GM15510 (cell line): ENCODE measurements around the gene TADA1.

Experiments
- POLR2A ChIP-seq: IDR thresholded peaks from 3 replicates; pipeline ENCODE4 v1.6.1; 2011; ENCODE audit warnings: borderline replicate concordance; ENCODE audit not compliant: insufficient read length; ENCODE audit errors: extremely low read depth

The TADA1 gene

DNA sequence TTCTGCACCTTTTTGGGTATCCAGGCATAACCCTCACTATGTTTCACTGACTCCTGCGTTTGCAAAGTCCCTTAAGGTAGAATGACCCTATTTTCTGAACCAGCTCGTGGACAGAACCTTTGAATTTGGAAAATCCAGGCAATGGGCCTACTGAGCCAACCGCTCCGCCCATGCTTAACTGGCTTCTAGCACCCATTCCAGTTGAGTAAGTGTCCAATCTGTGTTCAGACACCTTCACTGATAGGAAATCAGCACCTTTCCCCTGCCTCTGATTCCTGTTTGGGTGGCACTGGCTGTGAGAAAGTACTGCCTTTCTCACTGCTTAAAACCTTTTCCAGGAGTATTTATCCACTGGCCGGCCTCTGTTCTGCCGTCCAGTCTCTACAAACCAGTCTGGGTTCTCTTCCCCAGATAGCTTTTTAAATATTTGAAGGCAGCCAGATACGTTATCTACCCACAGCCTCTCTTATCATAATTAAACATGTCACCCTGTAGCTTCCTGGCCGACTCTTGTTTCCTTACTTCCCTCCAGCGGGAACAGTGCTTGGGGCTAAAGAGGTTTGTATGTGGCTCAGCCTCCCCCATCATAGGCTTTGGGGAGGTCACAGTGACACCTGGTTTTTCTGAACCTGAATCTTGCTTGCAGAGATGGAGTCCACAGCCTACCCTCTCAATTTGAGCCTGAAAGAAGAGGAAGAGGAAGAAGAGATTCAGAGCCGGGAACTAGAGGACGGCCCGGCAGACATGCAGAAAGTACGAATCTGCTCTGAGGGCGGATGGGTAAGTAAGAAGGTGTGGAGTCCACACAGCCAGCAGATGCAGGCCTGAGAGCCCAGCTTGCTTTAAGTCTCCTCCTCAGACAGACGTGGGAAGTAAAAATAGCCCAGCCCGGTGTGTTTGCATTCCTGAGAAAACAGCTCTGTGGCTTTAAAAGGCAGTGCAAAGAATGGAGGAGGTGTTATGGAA, 35.5 kb downstream of the TADA1 start:
- TF ChIP-seq POLR2A: no peak

DNA sequence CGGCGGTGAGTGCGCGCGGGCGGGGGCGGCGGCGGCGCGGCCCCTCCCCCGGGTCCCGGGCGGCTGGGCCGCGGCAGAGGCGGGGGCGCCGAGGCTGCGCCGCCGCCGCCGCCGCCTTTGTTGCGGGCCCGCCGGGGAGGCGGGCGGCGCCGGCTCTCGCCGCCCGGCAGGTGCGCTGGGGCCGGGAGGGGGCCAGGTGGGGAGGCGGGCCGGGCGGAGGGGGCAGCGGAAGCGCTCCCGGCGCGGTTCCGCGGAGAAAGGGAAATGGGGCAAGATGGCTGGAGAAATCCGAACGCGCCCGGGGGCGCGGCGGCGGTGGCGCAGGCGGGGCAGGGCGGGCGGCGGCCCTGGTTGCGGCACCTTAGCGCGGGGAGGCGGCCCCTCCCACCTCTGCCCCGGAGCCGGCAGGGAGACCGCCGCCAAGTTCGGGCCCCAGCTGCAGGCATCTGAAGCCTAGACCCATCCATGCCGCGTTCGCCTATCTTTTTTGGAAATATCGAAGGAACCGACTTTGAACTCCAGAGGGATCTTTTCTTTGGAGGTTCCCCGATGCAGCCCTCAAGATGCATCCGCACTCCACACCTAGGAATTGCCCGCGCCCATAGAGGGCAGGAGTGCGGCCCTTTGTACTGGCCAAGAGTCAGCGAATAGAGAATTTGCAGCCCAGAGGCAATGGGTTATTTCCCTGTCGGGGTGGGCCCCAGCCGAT, 36.3 kb downstream of the TADA1 start:
- no peak for TF ChIP-seq POLR2A

DNA sequence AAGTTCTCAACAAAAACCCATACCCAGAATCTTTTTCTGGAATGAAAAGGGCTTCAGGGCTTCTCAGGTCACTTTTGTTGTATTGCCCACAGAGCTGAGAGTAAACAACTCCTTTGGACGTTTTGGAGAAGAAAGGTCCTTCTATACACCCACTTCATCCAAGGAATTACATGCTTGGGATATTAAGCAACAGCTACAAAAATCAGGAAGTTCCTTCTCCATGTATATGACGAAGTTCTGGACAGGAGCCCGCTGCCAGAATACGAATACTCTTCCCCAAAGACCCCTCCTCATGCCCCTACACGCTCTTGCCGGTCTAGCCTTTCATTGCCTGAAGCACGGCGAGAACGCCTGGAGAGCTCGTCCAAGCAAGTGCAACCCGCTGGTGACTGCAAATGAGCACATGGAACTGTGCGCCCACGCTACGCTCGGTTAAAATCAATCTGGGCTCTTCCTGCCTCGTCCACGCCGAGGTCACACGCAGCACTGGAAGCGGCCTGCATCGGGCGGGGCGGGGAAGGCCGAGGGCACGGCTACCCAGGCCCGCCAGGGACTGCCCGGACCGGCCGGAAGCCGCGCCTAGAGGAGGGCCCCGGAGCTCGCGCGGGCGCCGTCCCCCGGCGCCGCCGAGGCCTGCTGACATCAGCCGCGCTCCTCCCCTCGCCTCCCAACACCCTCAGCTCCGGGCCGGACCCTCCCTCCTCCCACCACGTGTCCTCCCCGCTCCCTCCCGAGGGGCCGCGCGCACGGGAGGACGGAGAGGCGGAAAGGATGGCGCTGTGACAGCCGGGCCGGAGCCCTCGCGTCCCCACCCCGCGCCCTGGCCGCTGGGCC, 37.1 kb downstream of the TADA1 start, which contains the start of gene POGK:
TSS of gene POGK (plus strand) at position 710 of the 834 bp plus-strand sequence. CDS start 1,482 bp downstream, outside the sequence.
- peak; percentile 93 for TF ChIP-seq POLR2A

DNA sequence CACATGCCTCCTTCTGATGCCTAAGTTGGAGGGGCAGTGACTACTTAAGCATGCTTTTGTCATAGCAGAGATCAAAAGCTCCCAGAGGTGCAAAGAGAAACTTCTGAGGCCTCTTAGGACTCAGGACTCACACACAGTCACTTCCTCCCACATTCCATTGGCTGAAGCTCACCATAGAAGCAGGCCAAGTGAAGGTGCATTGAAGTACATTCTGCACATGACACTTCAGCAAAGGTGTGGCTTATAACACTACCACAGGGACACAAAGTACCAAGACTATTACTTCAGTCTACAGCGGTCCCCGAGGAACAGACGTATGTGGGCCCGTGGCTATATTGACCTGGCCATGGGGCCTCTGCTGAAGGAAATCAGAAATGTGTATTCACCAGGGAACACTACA, 39.3 kb downstream of the TADA1 start:
- no peak for TF ChIP-seq POLR2A

DNA sequence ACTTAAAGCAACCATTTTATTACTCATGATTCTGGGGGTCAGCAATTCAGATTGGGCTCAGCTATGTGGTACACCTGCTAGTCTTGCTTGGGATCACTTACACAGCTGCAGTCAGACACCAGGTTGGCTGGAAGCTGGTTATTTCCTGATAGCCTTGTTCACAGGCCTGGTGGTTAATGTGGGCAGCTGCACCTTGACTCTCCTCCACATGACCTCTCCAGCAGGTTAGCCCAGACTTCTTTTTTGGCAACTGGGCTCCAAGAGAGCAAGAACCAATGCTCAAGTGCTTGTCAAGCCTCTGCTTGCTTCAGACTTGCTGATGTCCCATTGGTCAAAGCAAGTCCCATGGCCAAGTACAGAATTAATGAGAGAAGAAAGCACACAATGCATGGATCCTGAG, 48.6 kb downstream of the TADA1 start:
- TF ChIP-seq POLR2A: no peak

DNA sequence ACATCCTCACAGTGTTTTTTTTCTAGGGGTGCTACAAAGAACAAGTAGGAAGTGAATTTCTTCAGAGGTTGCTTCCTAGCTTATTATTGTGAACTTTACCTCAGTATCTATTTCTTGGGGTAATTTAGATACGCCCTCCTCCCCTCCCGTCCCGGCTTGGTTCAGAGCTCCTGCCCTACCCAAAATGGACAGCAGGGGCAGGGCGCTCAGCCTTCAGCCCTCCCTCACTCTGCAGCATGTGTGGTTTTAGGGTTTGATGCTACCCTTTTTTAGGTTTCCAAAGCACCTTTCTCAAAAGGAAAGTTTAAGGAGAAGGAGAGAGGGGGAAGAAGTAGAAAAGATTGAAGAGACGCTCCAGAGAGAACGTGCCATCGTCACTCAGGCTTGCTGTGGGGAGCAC, 53.7 kb downstream of the TADA1 start:
- no peak for TF ChIP-seq POLR2A

DNA sequence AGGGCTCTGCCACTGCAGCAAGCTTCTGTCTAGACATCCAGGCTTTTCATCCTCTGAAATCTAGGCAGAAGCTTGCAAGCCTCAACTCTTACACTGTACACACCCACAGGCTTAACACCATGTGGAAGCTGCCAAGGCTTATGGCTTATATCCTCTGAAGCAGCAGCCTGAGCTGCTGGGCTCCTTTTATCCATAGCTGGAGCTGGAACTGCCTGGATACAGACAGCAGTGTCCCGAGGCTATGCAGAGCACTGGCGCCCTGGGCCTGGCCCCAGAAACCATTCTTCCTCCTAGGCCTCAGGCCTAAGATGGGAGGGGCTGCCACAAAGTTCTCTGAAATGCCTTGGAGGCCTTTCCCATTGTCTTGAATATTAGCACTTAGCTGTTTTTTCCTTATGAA, 56.1 kb downstream of the TADA1 start:
- no peak for TF ChIP-seq POLR2A

DNA sequence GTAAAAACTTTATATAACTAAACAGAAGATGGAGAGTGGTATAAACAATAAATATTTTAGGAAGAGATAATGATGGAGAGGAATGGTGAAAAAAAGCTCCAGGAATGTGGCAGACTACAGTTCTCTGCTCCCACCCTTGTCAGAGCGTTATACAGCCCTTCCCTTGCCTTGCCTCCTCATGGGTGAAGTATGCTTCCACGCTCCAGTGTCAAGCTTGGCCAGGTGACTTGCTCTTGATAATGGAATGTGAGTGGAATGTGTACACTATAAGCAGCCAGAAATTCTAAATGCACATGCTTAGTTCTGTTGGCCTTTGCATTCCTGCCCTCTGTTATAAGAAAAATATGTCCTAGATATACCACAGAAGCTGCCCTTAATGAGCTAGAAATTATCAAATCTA, 61.5 kb downstream of the TADA1 start:
- TF ChIP-seq POLR2A: no peak

DNA sequence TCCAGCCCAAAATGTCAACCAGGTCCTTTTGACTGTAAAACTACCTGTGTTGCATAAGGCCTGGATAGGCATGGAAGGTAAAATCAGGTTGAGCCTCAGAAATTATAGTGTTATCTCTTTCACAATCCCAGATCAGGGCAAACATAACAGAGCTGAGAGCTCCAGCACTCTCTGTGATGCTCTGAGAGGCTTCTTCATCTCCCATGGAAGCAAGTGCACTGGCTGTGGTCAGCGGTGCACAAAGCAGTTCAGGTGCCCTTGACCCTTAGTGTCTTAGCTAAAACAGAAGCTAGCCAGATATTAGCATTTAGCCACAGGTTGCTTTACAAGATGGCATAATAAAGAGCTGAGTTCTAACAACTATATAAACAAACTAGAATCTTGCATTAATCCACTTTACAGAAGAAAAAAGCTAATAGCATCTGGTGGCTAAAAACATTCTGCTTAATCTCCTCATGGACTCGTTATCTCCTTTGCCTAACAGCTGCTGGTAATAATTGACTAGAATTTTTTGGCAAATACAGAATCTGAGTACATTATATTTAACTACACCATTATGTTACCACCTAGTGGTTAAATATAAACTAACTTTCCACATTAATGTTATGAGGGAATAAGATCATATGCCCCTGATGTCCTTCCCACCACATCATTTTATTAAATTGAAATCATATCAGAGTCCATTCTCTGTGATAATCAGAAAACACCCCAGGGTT, 62.4 kb downstream of the TADA1 start:
- no peak for TF ChIP-seq POLR2A

DNA sequence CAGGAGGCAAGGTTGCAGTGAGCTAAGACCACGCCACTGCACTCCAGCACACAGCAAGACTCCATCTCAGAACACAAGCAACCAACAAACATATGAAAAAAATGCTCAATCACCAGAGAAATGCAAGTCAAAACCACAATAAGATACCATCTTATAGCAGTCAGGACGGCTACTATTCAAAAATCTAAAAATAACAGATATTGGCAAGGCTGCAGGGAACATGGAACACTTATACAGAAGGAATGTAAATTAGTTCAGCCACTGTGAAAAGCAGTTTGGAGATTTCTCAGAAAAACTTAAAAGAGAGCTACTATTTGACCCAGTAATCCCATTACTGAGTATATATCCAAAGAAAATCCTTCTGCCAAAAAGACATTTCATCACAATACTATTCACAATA, 64.4 kb downstream of the TADA1 start:
- no peak for TF ChIP-seq POLR2A

DNA sequence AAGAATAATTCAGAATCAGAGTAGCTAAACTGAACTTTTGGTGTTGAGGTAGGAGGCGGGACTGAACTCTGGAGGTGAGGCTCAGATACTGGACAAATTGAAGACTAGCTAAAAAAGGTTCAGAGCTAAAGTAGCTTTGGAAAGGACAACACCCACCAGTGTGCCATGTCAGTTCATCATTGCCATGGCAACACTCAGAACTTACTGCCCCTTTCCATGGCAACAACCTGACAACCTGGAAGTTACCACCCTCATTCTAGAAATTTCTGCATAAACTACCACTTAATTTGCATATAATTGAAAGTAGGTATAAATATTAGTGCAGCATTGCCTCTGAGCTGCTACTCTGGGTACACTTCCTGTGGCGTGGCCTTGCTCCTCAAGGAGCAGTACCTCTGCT, 67.1 kb downstream of the TADA1 start:
- no peak for TF ChIP-seq POLR2A
